22Rv1 (cell line): ENCODE data around the gene LCT.

ENCODE experiments used
- CTCF ChIP-seq: fragments of 450-650 bp; IDR thresholded peaks from 2 replicates; pipeline ENCODE4 v1.5.1; 2017; ENCODE audit warnings: mild to moderate bottlenecking
- ZFX ChIP-seq: fragments of 450-650 bp; IDR thresholded peaks from 2 replicates; pipeline ENCODE4 v1.6.1; 2017; ENCODE audit warnings: antibody characterized with exemption, borderline replicate concordance

GRCh38 chr2:135845997-135846396, 9.0 kb upstream of the LCT start:
- no peak for TF ChIP-seq CTCF
- no peak for TF ChIP-seq ZFX
